ENCODE measurements around the gene RHO. TPM values are rescaled to one million over a fixed set of nuclear protein-coding genes. Genes with fewer than 3 reads are reported as not detected.

The RHO gene
- total RNA-seq, 2 donors from 2014 or later = 0.22 to 0.26 TPM

- Mint-ChIP-seq H3K27ac (peak overlapping the region; percentile 62), H3K4me3 (no peak overlapping the region), H3K36me3 (ENCODE audit: low read depth) (peaks cover 26% of the 10 kb centered on the region)
Measured at GRCh38 chr3:129554356-129555152, 26.1 kb downstream of the RHO start.

GRCh38 chr3:129555153-129555550 is 26.7 kb downstream of the RHO start:
- Mint-ChIP-seq H3K27me3 (ENCODE audit: insufficient read depth) (no peaks in the 10 kb centered on the region), H3K36me3 (ENCODE audit: low read depth) (peaks cover 27% of the 10 kb centered on the region), H3K4me1 (peaks cover 28% of the 10 kb centered on the region), H3K9me3 (no peaks in the 10 kb centered on the region), H3K27ac (peak overlapping the region; percentile 62), H3K4me3 (no peak overlapping the region)
- Histone ChIP-seq H3K4me3 (ENCODE audit: low read length) (no peak overlapping the region), H3K9me3 (ENCODE audit: control insufficient read depth, low read length) (no peaks in the 10 kb centered on the region), H3K27me3 (ENCODE audit: control insufficient read depth, insufficient read depth, low read length, poor library complexity, severe bottlenecking) (no peaks in the 10 kb centered on the region), H3K4me1 (ENCODE audit: control insufficient read depth, insufficient read depth, low read length) (no peaks in the 10 kb centered on the region), H3K36me3 (ENCODE audit: control insufficient read depth, insufficient read depth, low read length) (no peaks in the 10 kb centered on the region), H3K9ac (ENCODE audit: extremely low read depth, low read length, poor library complexity, severe bottlenecking) (no peak overlapping the region), H3K27ac (ENCODE audit: low read depth, low read length) (no peak overlapping the region)
- 91 to 96% methylated on average over 14 of the region's 15 CpGs for WGBS, 2 experiments (ENCODE audit: insufficient coverage in 1 of 2, insufficient read length in 1 of 2)
- DNase-seq = no peak
- TF ChIP-seq CTCF (conservative IDR thresholded peaks at IDR 0.05) = no peak

More at GRCh38 chr3:129554356-129555152, 26.1 kb downstream of the RHO start:
- Histone ChIP-seq H3K9ac (ENCODE audit: extremely low read depth, low read length, poor library complexity, severe bottlenecking) (no peak overlapping the region), H3K36me3 (ENCODE audit: control insufficient read depth, insufficient read depth, low read length) (no peaks in the 10 kb centered on the region), H3K27me3 (ENCODE audit: control insufficient read depth, insufficient read depth, low read length, poor library complexity, severe bottlenecking) (no peaks in the 10 kb centered on the region), H3K4me1 (ENCODE audit: control insufficient read depth, insufficient read depth, low read length) (peaks cover 2% of the 10 kb centered on the region), H3K9me3 (ENCODE audit: control insufficient read depth, low read length) (no peaks in the 10 kb centered on the region), H3K27ac (ENCODE audit: low read depth, low read length) (no peak overlapping the region), H3K4me3 (ENCODE audit: low read length) (no peak overlapping the region)
- Mint-ChIP-seq H3K27me3 (ENCODE audit: insufficient read depth) (no peaks in the 10 kb centered on the region), H3K9me3 (no peaks in the 10 kb centered on the region), H3K4me1 (peaks cover 31% of the 10 kb centered on the region)
- no peak for DNase-seq
- WGBS, 2 experiments (ENCODE audit: insufficient coverage in 1 of 2, insufficient read length in 1 of 2) = 86 to 91% methylated on average over 12 to 13 of the region's 13 CpGs
- TF ChIP-seq CTCF (conservative IDR thresholded peaks at IDR 0.05) = no peak

- Histone ChIP-seq H3K36me3 (ENCODE audit: control insufficient read depth, insufficient read depth, low read length) (no peaks in the 10 kb centered on the region), H3K9ac (ENCODE audit: extremely low read depth, low read length, poor library complexity, severe bottlenecking) (no peak overlapping the region), H3K27ac (ENCODE audit: low read depth, low read length) (no peak overlapping the region), H3K4me1 (ENCODE audit: control insufficient read depth, insufficient read depth, low read length) (no peaks in the 10 kb centered on the region), H3K27me3 (ENCODE audit: control insufficient read depth, insufficient read depth, low read length, poor library complexity, severe bottlenecking) (no peaks in the 10 kb centered on the region), H3K4me3 (ENCODE audit: low read length) (no peak overlapping the region), H3K9me3 (ENCODE audit: control insufficient read depth, low read length) (no peaks in the 10 kb centered on the region)
- peaks cover 28% of the 10 kb centered on the region for H3K4me1 Mint-ChIP-seq
- no peaks in the 10 kb centered on the region for H3K9me3 Mint-ChIP-seq
- peaks cover 27% of the 10 kb centered on the region for H3K36me3 Mint-ChIP-seq (ENCODE audit: low read depth)
- 86 to 91% methylated on average over 4 to 18 of the region's 18 CpGs for WGBS, 2 experiments (ENCODE audit: insufficient coverage in 1 of 2, insufficient read length in 1 of 2)
- no peak overlapping the region for H3K27ac Mint-ChIP-seq
- no peak for DNase-seq
- no peaks in the 10 kb centered on the region for H3K27me3 Mint-ChIP-seq (ENCODE audit: insufficient read depth)
- H3K4me3 Mint-ChIP-seq = no peak overlapping the region
- no peak for TF ChIP-seq CTCF (conservative IDR thresholded peaks at IDR 0.05)
Measured at GRCh38 chr3:129555616-129556357, 27.3 kb downstream of the RHO start.
